HEK293T (cell line): Measurements from ENCODE around the gene CDK7.

Source experiments
- BHLHE40 ChIP-seq: fragments of 450-650 bp; IDR thresholded peaks from 2 replicates; pipeline ENCODE4 v1.6.1; 2016; ENCODE audit warnings: mild to moderate bottlenecking, moderate library complexity, borderline replicate concordance
- FOXA1 ChIP-seq: fragments of 450-650 bp; IDR thresholded peaks from 2 replicates; pipeline ENCODE4 v1.6.1; 2016; ENCODE audit warnings: mild to moderate bottlenecking
- FOXK2 ChIP-seq: fragments of 450-650 bp; IDR thresholded peaks from 2 replicates; pipeline ENCODE4 v1.6.1; 2016; ENCODE audit warnings: mild to moderate bottlenecking
- FOXM1 ChIP-seq: fragments of 450-650 bp; IDR thresholded peaks from 2 replicates; pipeline ENCODE4 v1.6.1; 2017; ENCODE audit warnings: mild to moderate bottlenecking, borderline replicate concordance
- HDGF ChIP-seq: fragments of 450-650 bp; IDR thresholded peaks from 2 replicates; pipeline ENCODE4 v1.6.1; 2017; ENCODE audit warnings: antibody characterized with exemption, borderline replicate concordance
- L3MBTL2 ChIP-seq: fragments of 450-650 bp; conservative IDR thresholded peaks from 2 replicates; pipeline ENCODE4 v1.6.1; 2016; ENCODE audit warnings: mild to moderate bottlenecking
- SP1 ChIP-seq: fragments of 450-650 bp; IDR thresholded peaks from 2 replicates; pipeline ENCODE4 v1.6.1; 2017
- SUZ12 ChIP-seq: fragments of 450-650 bp; IDR thresholded peaks from 2 replicates; pipeline ENCODE4 v1.6.1; 2016; ENCODE audit warnings: mild to moderate bottlenecking
- TARDBP ChIP-seq: fragments of 450-650 bp; IDR thresholded peaks from 2 replicates; pipeline ENCODE4 v1.6.1; 2016

DNA sequence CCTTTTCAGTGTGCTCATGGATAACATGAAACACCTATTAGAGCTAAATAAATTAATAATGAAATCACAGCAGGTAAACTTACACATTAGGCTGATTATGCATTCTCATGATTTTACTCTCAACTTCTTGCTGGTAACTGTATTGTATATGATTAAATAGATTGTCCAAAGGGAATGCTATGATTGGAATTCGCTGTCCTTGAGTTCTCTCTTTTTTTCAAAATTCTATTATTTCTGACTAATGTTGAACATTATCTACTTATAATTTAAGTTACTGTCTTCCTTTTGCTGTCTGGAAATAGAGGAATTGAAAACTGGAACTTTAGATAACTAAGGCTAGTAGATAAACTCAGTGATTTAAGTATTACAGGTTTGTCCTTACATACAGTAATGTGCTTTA lies 32.2 kb upstream of the CDK7 start:
- TF ChIP-seq HDGF (no peak), TARDBP (no peak), SP1 (no peak), BHLHE40 (no peak), L3MBTL2 (no peak), SUZ12 (no peak), FOXM1 (no peak), FOXA1 (no peak), FOXK2 (no peak)
